H54 (cell line): ENCODE data around the gene SERPINA10.

Experiments
- DNase-seq: peaks from one replicate; pipeline ENCODE4 v3.0.0; 2011; ENCODE audit warnings: low spot score, mixed read lengths; ENCODE audit not compliant: insufficient read length
- FAIRE-seq: peaks from 3 replicates; lab custom pipeline; 2011; peaks lifted over from hg19 to GRCh38; lab: Jason Lieb, UNC
- POLR2A ChIP-seq: IDR thresholded peaks from 2 replicates; pipeline ENCODE4 v1.6.1; 2011; ENCODE audit warnings: low read depth, mild to moderate bottlenecking, low read length

The SERPINA10 gene

GRCh38 chr14:94292872-94293577 lies at the start of gene SERPINA10:
Gene SERPINA10 (minus strand): TSS chr14:94293268. CDS start chr14:94290593, 2,675 bp downstream.
- no peak for TF ChIP-seq POLR2A
- FAIRE-seq = no peak
- no peak for DNase-seq

- no peak for TF ChIP-seq POLR2A
- DNase-seq = peak; percentile 79
- peak; percentile 96 for FAIRE-seq
Observed at GRCh38 chr14:94342334-94342934, 49.4 kb upstream of the SERPINA10 start.

- TF ChIP-seq POLR2A = no peak
- FAIRE-seq (no peak), DNase-seq (no peak)
Observed at GRCh38 chr14:94341656-94342333, 48.7 kb upstream of the SERPINA10 start.

- no peak for TF ChIP-seq POLR2A
- no peak for DNase-seq
- FAIRE-seq = no peak
Observed at GRCh38 chr14:94340533-94340932, 47.5 kb upstream of the SERPINA10 start.

- no peak for FAIRE-seq
- DNase-seq = no peak
- TF ChIP-seq POLR2A = no peak
Observed at GRCh38 chr14:94338023-94338422, 45.0 kb upstream of the SERPINA10 start.

- no peak for FAIRE-seq
- no peak for TF ChIP-seq POLR2A
- DNase-seq = no peak
Observed at GRCh38 chr14:94337274-94337673, 44.2 kb upstream of the SERPINA10 start.

GRCh38 chr14:94334872-94335271 lies 41.8 kb upstream of the SERPINA10 start:
- FAIRE-seq (no peak), DNase-seq (no peak)
- TF ChIP-seq POLR2A = no peak

- DNase-seq (no peak), FAIRE-seq (no peak)
- TF ChIP-seq POLR2A = no peak
Observed at GRCh38 chr14:94332587-94332986, 39.5 kb upstream of the SERPINA10 start.

GRCh38 chr14:94332063-94332583 lies 39.1 kb upstream of the SERPINA10 start:
- no peak for TF ChIP-seq POLR2A

GRCh38 chr14:94331462-94331861 lies 38.4 kb upstream of the SERPINA10 start:
- no peak for FAIRE-seq
- DNase-seq = no peak
- TF ChIP-seq POLR2A = no peak

More at GRCh38 chr14:94332063-94332583, 39.1 kb upstream of the SERPINA10 start:
- no peak for FAIRE-seq
- no peak for DNase-seq

- DNase-seq (no peak), FAIRE-seq (no peak)
- no peak for TF ChIP-seq POLR2A
Observed at GRCh38 chr14:94330857-94331256, 37.8 kb upstream of the SERPINA10 start.

- no peak for DNase-seq
- TF ChIP-seq POLR2A = no peak
- FAIRE-seq = no peak
Observed at GRCh38 chr14:94330432-94330831, 37.4 kb upstream of the SERPINA10 start.

- no peak for TF ChIP-seq POLR2A
- no peak for FAIRE-seq
Observed at GRCh38 chr14:94329857-94330256, 36.8 kb upstream of the SERPINA10 start.

GRCh38 chr14:94328196-94328595 lies 35.1 kb upstream of the SERPINA10 start:
- TF ChIP-seq POLR2A = no peak
- DNase-seq (no peak), FAIRE-seq (no peak)

More at GRCh38 chr14:94329857-94330256, 36.8 kb upstream of the SERPINA10 start:
- no peak for DNase-seq
